CD4-positive, alpha-beta T cell treated with Interleukin-21 for 1 hour (primary cell): ENCODE results near the gene ZNF221.
A peak's percentile ranks its signal among the peaks of the same experiment; 100 is the strongest.

Experiments
- DNase-seq: peaks from one replicate; pipeline ENCODE4 v3.0.0-alpha.2; 2020

Gene ZNF221

DNA sequence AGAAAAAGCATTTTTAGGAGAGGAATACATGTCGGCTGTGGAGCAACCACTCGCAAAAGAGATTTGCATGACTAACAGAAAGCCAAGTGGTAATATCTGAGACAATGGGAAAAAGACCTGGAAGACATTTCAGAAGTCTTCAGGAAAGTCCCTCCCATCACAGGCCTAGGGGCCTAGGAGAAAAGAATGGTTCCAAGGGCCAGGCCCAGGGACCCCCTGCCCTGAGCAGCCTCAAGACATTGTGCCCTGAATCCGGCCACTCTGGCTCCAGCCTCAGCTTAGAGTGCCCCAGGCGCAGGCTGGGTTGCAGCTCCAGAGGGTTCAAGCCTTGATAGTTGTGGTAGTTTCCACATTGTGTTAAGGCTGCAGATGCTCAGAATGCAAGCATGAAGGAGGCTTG, 9.4 kb downstream of the ZNF221 start:
- no peak for DNase-seq

DNA sequence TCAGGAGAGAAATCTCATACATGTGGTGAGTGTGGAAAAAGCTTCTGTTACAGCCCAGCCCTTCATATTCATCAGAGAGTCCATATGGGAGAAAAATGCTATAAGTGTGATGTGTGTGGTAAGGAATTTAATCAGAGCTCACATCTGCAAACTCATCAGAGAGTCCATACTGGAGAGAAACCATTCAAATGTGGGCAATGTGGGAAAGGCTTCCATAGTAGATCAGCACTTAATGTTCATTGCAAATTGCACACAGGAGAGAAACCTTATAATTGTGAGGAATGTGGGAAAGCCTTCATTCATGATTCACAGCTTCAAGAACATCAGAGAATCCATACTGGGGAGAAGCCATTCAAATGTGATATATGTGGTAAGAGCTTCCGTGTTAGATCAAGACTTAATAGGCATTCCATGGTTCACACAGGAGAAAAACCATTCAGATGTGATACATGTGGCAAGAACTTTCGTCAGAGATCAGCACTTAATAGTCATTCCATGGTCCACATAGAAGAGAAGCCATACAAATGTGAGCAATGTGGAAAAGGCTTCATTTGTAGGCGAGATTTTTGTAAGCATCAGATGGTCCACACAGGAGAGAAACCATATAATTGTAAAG, 15.2 kb downstream of the ZNF221 start:
- DNase-seq = no peak

GRCh38 chr19:43976732-43977131, 25.7 kb downstream of the ZNF221 start:
- no peak for DNase-seq

DNA sequence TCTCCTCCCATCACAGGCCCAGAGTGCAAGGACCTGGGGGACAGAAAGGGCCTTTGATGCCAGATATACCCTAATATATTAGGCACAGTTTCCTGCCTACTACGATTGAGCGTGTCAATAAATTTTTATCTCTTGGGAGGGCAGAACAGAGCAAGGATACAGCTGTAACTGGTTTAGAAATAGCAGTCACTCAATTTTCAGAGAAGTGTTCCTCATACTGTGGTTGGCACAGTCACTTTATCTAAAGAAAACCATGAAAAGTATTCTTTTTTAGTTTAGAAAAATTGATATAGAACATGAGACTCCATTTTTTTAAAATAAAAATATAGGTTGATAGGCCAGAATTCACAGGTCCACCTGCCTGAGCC, 32.5 kb downstream of the ZNF221 start:
- DNase-seq = no peak

DNA sequence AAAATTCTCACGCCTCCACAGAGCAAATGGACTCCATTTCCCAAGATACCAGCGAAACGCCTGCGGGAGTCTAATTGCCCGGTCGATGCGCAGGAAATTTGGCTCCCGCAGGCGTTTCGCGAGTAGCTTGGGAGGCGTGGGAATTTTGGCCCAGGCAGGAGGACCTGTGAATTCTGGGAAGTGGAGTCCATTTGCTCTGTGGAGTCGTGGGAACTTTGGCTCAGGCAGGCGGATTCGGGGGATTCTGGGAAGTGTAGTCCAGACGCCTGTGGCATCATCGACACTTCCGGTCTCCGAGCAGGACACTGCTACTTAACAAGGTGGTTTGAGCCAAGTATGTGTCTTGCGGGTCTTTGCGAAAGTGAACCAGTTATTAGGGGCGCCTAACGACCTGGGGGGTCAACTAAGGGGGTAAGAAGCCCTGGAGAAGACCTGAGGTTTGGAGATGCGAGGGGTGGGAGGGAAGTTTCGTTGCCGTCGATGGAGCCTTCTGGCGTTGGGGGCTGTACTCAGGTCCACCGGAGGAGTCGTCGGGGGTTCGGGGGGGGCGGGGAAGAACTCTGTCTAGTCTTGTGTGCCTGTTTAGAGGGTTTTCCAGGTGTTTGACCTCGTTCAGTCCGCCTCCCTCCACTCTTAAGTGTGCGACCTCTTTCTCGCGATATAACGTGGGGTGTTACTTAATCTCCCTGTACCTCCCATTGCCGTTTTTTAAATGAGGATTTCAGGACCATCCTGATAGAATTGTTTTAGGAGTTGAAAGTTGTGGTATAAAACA, 33.1 kb downstream of the ZNF221 start, which contains the start of gene ZNF155:
Gene ZNF155 (plus strand): TSS at position 277 of the 775 bp plus-strand sequence. CDS start 4,356 bp downstream, outside the sequence.
- DNase-seq = peak; percentile 84

GRCh38 chr19:43984687-43985000, 33.6 kb downstream of the ZNF221 start:
- DNase-seq = no peak

- DNase-seq = no peak
Measured at GRCh38 chr19:43997631-43998290, 46.7 kb downstream of the ZNF221 start.

- no peak for DNase-seq
Measured at GRCh38 chr19:44002212-44002565, 51.2 kb downstream of the ZNF221 start.

DNA sequence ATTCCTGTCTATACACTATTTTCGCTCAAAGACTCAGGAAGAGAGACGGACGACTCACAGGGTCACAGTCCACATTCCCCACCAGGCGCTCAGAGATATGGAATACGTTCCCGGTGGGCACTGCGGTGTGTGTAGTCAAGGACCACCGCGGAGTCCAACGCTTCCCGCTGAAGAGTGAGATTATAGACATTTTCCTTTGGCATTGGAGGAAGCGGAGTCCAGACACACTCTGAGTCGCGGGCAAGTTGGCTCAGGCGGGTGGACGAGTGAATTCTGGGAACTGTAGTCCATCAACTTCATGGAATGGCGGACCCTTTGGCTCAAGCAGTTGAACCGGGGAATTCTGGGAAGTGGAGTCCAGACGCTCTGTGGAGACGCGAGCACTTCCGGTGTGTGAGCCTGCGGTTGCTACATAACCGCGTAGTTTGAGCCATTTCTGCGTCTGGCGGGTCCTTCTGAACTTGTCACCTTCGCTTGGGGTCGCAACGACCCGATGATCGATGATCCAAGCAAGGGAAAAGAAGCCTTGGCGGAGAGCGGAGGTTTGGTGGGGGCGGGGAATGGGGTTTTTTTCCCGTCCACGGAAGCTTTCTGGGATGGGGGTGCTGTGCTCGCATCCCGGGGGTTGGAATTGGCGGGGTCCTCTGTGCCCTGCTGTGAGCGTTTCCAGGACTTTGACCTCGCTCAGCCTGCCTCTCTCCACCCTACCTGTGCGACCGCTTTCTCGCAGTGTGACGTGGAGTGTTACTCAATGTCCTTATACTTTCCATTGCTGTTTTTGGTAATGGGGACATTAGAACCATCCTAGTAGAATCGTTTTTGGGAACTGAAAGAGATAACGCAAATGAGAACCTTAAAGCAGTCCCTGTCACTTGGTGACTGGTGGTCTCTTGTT, 51.8 kb downstream of the ZNF221 start, which contains the start of gene ZNF230:
Gene ZNF230 (plus strand): TSS at position 392 of the 895 bp plus-strand sequence. CDS start 4,122 bp downstream, outside the sequence.
- peak; percentile 94 for DNase-seq

DNA sequence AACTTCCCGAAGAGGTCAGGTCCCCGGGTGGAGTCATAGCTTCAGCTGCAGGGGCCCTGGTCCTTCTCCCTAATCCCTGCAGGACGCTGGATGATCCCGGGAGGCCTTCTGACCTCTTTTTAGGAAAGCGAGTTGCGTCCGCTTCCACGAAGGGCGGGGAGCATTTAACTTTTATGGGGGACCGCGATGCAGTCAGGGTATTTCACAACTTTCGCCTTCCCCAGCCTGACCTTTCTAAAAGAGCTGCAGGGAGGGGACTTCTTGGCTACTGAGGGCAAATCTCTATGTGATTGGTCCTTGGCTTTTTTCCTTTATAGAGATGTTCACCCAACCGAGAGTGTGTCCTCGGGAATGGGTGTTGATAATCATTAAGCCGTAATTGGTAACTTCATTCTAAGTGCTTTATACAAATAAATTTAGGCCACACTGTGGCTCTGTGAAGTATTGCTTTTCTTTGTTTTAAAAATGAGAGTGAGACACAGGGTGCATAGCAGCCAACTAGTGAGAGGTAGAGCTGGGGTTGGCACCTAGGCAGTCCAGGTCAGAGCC, 52.5 kb downstream of the ZNF221 start:
- peak; percentile 16 for DNase-seq

DNA sequence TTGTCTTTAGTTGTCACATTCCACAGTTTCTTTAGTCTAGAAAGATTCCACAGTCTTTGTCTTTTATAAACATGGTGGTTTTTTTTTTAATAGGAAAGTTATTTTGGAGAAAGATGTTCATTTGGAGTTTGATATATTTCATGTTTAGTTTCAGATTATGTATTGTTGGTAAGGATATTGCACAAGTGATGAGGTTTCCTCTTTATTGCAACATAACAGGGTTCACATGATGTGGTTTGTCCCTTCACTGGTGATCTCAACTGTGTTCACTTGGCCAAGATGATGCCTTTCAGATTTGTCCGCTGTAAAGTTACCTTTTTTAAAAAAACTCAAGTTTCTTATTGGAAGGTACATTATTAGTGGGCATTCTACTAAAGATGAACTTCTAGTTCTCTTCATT, 54.9 kb downstream of the ZNF221 start:
- no peak for DNase-seq

DNA sequence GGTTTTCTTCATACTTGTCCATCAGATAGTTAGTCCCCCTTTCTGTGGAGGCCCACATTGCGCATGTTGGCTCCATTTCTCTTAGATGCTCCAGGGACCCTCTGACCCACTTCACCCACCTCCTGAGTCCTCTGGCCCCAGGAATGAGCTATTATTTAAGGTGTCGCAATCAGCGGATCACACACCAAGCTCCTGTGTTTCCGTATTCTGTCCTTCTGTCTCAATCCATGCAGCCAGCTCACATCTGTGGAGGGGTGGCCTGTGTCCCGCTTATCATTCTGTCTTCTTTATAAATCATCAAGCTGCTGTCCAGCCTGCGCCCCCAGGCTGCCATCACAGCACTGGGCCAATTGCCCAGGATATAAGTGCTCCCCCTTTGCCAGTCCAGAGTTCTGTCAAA, 56.4 kb downstream of the ZNF221 start:
- DNase-seq = no peak

- no peak for DNase-seq
Measured at GRCh38 chr19:44010468-44010867, 59.4 kb downstream of the ZNF221 start.
